IMR-90 (cell line): Measurements from ENCODE around the gene GABARAPL2. TPM values are rescaled to one million over a fixed set of nuclear protein-coding genes. Genes with fewer than 3 reads are reported as not detected.

Experiments used
- ATAC-seq: fragments of 200-7000 bp; cut with Tn5 transposase; 2 replicates; pipeline ENCODE4 v1.9.1; 2020; ENCODE audit warnings: low read depth, mild to moderate bottlenecking, moderate library complexity
- BruUV-seq: library from RNA; stranded (reverse); fragments of 400-500 nt; replicated peaks from 2 replicates; lab custom pipeline; 2021; lab: Mats Ljungman, UMichigan
- CTCF ChIA-PET: fragments of 300-600 bp; formaldehyde crosslinking; extraction: SDS; loops from one replicate; lab custom pipeline; 2021; ENCODE audit warnings: antibody characterized with exemption; lab: Yijun Ruan, JAX
- POLR2A ChIA-PET: fragments of 300-600 bp; sonication (Branson Sonifier 250); formaldehyde crosslinking; loops from one replicate; lab custom pipeline; 2022; ENCODE audit warnings: antibody characterized with exemption; ENCODE audit not compliant: unreplicated experiment; lab: Charles Lee
- DNase-seq: peaks from one replicate; pipeline ENCODE4 v3.0.0; 2013
- H2AFZ ChIP-seq: replicated peaks from 2 replicates; pipeline ENCODE3; 2013; ENCODE audit warnings: low read length, mild to moderate bottlenecking; ENCODE audit not compliant: poor library complexity
- H2AK5ac ChIP-seq: 2 replicates; pipeline ENCODE4 v1.6.1; 2013; ENCODE audit warnings: low read depth, low read length, inconsistent platforms
- H2AK9ac ChIP-seq: replicated peaks from 2 replicates; pipeline ENCODE3; 2013; ENCODE audit warnings: mild to moderate bottlenecking, low read depth, low read length, moderate library complexity; ENCODE audit not compliant: poor library complexity
- H2BK120ac ChIP-seq: 2 replicates; pipeline ENCODE4 v1.6.1; 2013; ENCODE audit warnings: low read depth, low read length, inconsistent platforms
- H2BK15ac ChIP-seq: 3 replicates; pipeline ENCODE4 v1.6.1; 2013; ENCODE audit warnings: low read depth, low read length, inconsistent platforms
- H2BK20ac ChIP-seq: 2 replicates; pipeline ENCODE4 v1.6.1; 2013; ENCODE audit warnings: low read depth, mild to moderate bottlenecking, inconsistent platforms, low read length, moderate library complexity
- H2BK5ac ChIP-seq: 2 replicates; pipeline ENCODE4 v1.6.1; 2013; ENCODE audit warnings: mild to moderate bottlenecking, low read depth, low read length, inconsistent platforms; ENCODE audit not compliant: poor library complexity, severe bottlenecking
- H3K14ac ChIP-seq: replicated peaks from 2 replicates; pipeline ENCODE4 v1.6.1; 2013; ENCODE audit warnings: low read depth, low read length, inconsistent platforms
- H3K18ac ChIP-seq: 2 replicates; pipeline ENCODE4 v1.6.1; 2013; ENCODE audit warnings: low read depth, low read length, control low read depth
- H3K23ac ChIP-seq: 2 replicates; pipeline ENCODE4 v1.6.1; 2013; ENCODE audit warnings: low read depth, low read length, inconsistent platforms
- H3K27ac ChIP-seq: 2 replicates; pipeline ENCODE4 v1.5.1; 2013; ENCODE audit warnings: mild to moderate bottlenecking, control low read depth, low read length; ENCODE audit not compliant: insufficient read depth
- H3K27me3 ChIP-seq: 2 replicates; pipeline ENCODE4 v1.6.1; 2013; ENCODE audit warnings: low read length; ENCODE audit not compliant: control insufficient read depth, insufficient read depth
- H3K36me3 ChIP-seq: 2 replicates; pipeline ENCODE4 v1.6.1; 2013; ENCODE audit warnings: low read length, mixed read lengths; ENCODE audit not compliant: control insufficient read depth, insufficient read depth
- H3K4ac ChIP-seq: 2 replicates; pipeline ENCODE4 v1.6.1; 2013; ENCODE audit warnings: low read depth, low read length, inconsistent platforms
- H3K4me1 ChIP-seq: 2 replicates; pipeline ENCODE4 v1.6.1; 2013; ENCODE audit warnings: low read length, mixed read lengths; ENCODE audit not compliant: control insufficient read depth, insufficient read depth
- H3K4me2 ChIP-seq: 2 replicates; pipeline ENCODE4 v1.6.1; 2013; ENCODE audit warnings: low read depth, mild to moderate bottlenecking, control low read depth, low read length, moderate library complexity
- H3K4me3 ChIP-seq: 2 replicates; pipeline ENCODE4 v1.5.1; 2013; ENCODE audit warnings: low read depth, mild to moderate bottlenecking, control low read depth, low read length, moderate library complexity; ENCODE audit not compliant: insufficient read depth
- H3K56ac ChIP-seq: 2 replicates; pipeline ENCODE4 v1.6.1; 2013; ENCODE audit warnings: low read length, inconsistent platforms; ENCODE audit not compliant: insufficient read depth; ENCODE audit errors: extremely low read depth
- H3K79me1 ChIP-seq, 2 experiments: 2 replicates each; pipeline ENCODE4 v1.6.1; 2013; ENCODE audit warnings: low read length in 2 of 2, inconsistent platforms in 1 of 2, low read depth in 1 of 2
- H3K9ac ChIP-seq: 2 replicates; pipeline ENCODE4 v1.6.1; 2013; ENCODE audit warnings: low read depth, low read length, control low read depth
- H3K9me1 ChIP-seq: 2 replicates; pipeline ENCODE4 v1.6.1; 2013; ENCODE audit warnings: low read length, inconsistent platforms; ENCODE audit not compliant: insufficient read depth
- H3K9me3 ChIP-seq: 2 replicates; pipeline ENCODE4 v1.6.1; 2013; ENCODE audit warnings: low read length; ENCODE audit not compliant: control insufficient read depth, insufficient read depth
- H4K20me1 ChIP-seq: 2 replicates; pipeline ENCODE4 v1.6.1; 2013; ENCODE audit warnings: low read length, inconsistent platforms; ENCODE audit not compliant: insufficient read depth
- H4K5ac ChIP-seq: 2 replicates; pipeline ENCODE4 v1.6.1; 2013; ENCODE audit warnings: mild to moderate bottlenecking, low read depth, low read length, control low read depth
- H4K8ac ChIP-seq, 2 experiments: 2 replicates each; pipeline ENCODE4 v1.6.1; 2013; ENCODE audit warnings: low read depth in 2 of 2, low read length in 2 of 2, control low read depth in 1 of 2, inconsistent platforms in 1 of 2
- H4K91ac ChIP-seq: 2 replicates; pipeline ENCODE4 v1.6.1; 2013; ENCODE audit warnings: low read depth, low read length, inconsistent platforms; ENCODE audit not compliant: insufficient read depth
- CEBPB ChIP-seq: IDR thresholded peaks from 2 replicates; pipeline ENCODE4 v1.6.1; 2012; ENCODE audit warnings: low read depth, low read length, improper control_type of control experiment
- MAFK ChIP-seq: IDR thresholded peaks from 2 replicates; pipeline ENCODE4 v1.6.1; 2012; ENCODE audit warnings: low read depth, low read length, improper control_type of control experiment
- MAZ ChIP-seq: IDR thresholded peaks from 2 replicates; pipeline ENCODE4 v1.6.1; 2012; ENCODE audit warnings: low read depth, mild to moderate bottlenecking, low read length, improper control_type of control experiment, moderate library complexity, borderline replicate concordance
- MXI1 ChIP-seq: IDR thresholded peaks from 2 replicates; pipeline ENCODE4 v1.6.1; 2012; ENCODE audit warnings: low read depth, mild to moderate bottlenecking, low read length, moderate library complexity, borderline replicate concordance
- NFE2L2 ChIP-seq: fragments of 150-350 bp; IDR thresholded peaks from 2 replicates; pipeline ENCODE4 v1.6.1; 2016; ENCODE audit warnings: low read depth, mild to moderate bottlenecking, low read length
- POLR2A ChIP-seq: IDR thresholded peaks from 2 replicates; pipeline ENCODE4 v1.6.1; 2012; ENCODE audit warnings: mild to moderate bottlenecking, low read depth, low read length
- RCOR1 ChIP-seq: IDR thresholded peaks from 2 replicates; pipeline ENCODE4 v1.6.1; 2012; ENCODE audit warnings: mild to moderate bottlenecking, low read length, improper control_type of control experiment; ENCODE audit not compliant: insufficient replicate concordance
- RFX5 ChIP-seq: IDR thresholded peaks from 2 replicates; pipeline ENCODE4 v1.8.0; 2012; ENCODE audit warnings: low read depth, mild to moderate bottlenecking, low read length, moderate library complexity
- SMC3 ChIP-seq: fragments of 150-350 bp; IDR thresholded peaks from 2 replicates; pipeline ENCODE4 v1.6.1; 2016; ENCODE audit warnings: low read depth, mild to moderate bottlenecking, antibody characterized with exemption, low read length, moderate library complexity
- USF2 ChIP-seq: fragments of 150-350 bp; IDR thresholded peaks from 2 replicates; pipeline ENCODE4 v1.6.1; 2017; ENCODE audit warnings: mild to moderate bottlenecking, antibody characterized with exemption, low read length, low read depth
- WGBS, 2 experiments: methylation state at CpG; one replicate each; pipeline versions ENCODE4 v1.1.5 to v1.1.7; 2013; ENCODE audit warnings: missing lambda C conversion rate in 2 of 2; ENCODE audit not compliant: insufficient read length in 1 of 2; ENCODE audit errors: extremely low coverage in 2 of 2; 5-methylcytosine and 5-hydroxymethylcytosine counted together
- dilution Hi-C: fragments of 300-500 bp; cut with HindIII; formaldehyde crosslinking; loops from one replicate; pipeline ENCODE4 v1.14.3; 2018; ENCODE audit warnings: low sequenced_read_pairs; ENCODE audit not compliant: unreplicated experiment
- in situ Hi-C: fragments of 300-500 bp; cut with MboI; formaldehyde crosslinking; loops from 3 replicates; pipeline ENCODE4 v1.14.3; 2019; ENCODE audit warnings: low sequenced_read_pairs, inconsistent platforms, mixed read lengths
- intact Hi-C: fragments of 100-400 bp; cut with micrococcal nuclease; formaldehyde crosslinking; loops from 2 replicates; pipeline ENCODE4 v1.10.0; 2022
- polyA plus RNA-seq, 3 experiments: library from polyadenylated mRNA; depleted of rRNA; stranded (reverse); fragments of >200 nt; gene quantifications; 2 replicates each; pipeline ENCODE4 v1.2.3, GENCODE V29; 2012; ENCODE audit warnings: low replicate concordance in 1 of 3
- total RNA-seq: library from RNA; depleted of rRNA; stranded (reverse); fragments of >200 nt; gene quantifications from 2 replicates; pipeline ENCODE4 v1.2.3, GENCODE V29; 2012
- TF ChIP-seq, protein P1 (sequence below): conservative IDR thresholded peaks from 2 replicates; pipeline ENCODE4 v1.5.1; 2012; ENCODE audit warnings: mild to moderate bottlenecking, low read depth, low read length, improper control_type of control experiment

The GABARAPL2 gene
- total and polyA plus RNA-seq, 2 of the 4 experiments (the other 2 are of a cell fraction), result 33.3 to 65.9 TPM

GRCh38 chr16:75578725-75579124 is 12.5 kb downstream of the GABARAPL2 start:
- Histone ChIP-seq H4K5ac (no peak overlapping the region), H3K4me3 (no peak overlapping the region), H3K4me2 (no peak overlapping the region), H3K9me3 (no peaks in the 10 kb centered on the region), H3K36me3 (peaks cover 40% of the 10 kb centered on the region), H4K20me1 (no peaks in the 10 kb centered on the region), H2AK9ac (no peak overlapping the region), H3K27ac (no peak overlapping the region), H2BK5ac (no peak overlapping the region), H3K4ac (no peak overlapping the region), H3K4me1 (no peaks in the 10 kb centered on the region), H2BK20ac (no peak overlapping the region), H2AK5ac (no peak overlapping the region), H3K79me1 (peaks cover 0 to 19% of the 10 kb centered on the region in 2 experiments; a peak in 3 of 4 replicates), H3K18ac (no peak overlapping the region), H4K8ac (no peak overlapping the region), H3K9ac (no peak overlapping the region), H3K23ac (no peak overlapping the region), H3K27me3 (no peaks in the 10 kb centered on the region), H3K56ac (no peak overlapping the region), H4K91ac (no peak overlapping the region), H2BK15ac (no peak overlapping the region), H2BK120ac (no peak overlapping the region), H3K14ac (no peak overlapping the region), H2AFZ (no peak overlapping the region), H3K9me1 (peaks cover 3% of the 10 kb centered on the region; the same call in 1 of the 2 replicates)
- in situ Hi-C loops, result loop anchor here (25.0 kb wide), 1 partner anchor 366 kb away; the partner anchor contains the start of genes CTRB1 and CTRB2
- DNase-seq (no peak), ATAC-seq (no peak)
- ChIA-PET POLR2A (no interaction called here), CTCF (no interaction called here)
- dilution Hi-C loops, result no loop called here
- intact Hi-C loops, result no loop called here
- WGBS, 2 experiments, result no CpG with 5 or more reads among the region's 2 CpGs
- no TSS peak for BruUV-seq
- TF ChIP-seq POLR2A (no peak), RCOR1 (no peak), MAFK (no peak), NFE2L2 (no peak), USF2 (no peak), MXI1 (no peak), RFX5 (no peak), SMC3 (no peak), CEBPB (no peak), MAZ (no peak)
- TF ChIP-seq, protein P1, sequence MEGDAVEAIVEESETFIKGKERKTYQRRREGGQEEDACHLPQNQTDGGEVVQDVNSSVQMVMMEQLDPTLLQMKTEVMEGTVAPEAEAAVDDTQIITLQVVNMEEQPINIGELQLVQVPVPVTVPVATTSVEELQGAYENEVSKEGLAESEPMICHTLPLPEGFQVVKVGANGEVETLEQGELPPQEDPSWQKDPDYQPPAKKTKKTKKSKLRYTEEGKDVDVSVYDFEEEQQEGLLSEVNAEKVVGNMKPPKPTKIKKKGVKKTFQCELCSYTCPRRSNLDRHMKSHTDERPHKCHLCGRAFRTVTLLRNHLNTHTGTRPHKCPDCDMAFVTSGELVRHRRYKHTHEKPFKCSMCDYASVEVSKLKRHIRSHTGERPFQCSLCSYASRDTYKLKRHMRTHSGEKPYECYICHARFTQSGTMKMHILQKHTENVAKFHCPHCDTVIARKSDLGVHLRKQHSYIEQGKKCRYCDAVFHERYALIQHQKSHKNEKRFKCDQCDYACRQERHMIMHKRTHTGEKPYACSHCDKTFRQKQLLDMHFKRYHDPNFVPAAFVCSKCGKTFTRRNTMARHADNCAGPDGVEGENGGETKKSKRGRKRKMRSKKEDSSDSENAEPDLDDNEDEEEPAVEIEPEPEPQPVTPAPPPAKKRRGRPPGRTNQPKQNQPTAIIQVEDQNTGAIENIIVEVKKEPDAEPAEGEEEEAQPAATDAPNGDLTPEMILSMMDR, result no peak
